ENCODE measurements around the gene MSANTD2. TPM values are rescaled to one million over a fixed set of nuclear protein-coding genes. Genes with fewer than 3 reads are reported as not detected.

The MSANTD2 gene
- total and polyA plus RNA-seq, 2 of the 4 experiments (the other 2 are of a cell fraction), result 5.0 to 6.0 TPM

- H3K14ac ChIP-seq (replicated peaks; ENCODE audit: low read depth, low read length), result no peak overlapping the region
- no peak overlapping the region for H3K18ac ChIP-seq (ENCODE audit: low read depth, low read length)
- no peak overlapping the region for H2AK5ac ChIP-seq (ENCODE audit: low read depth, low read length)
- H2AFZ ChIP-seq (replicated peaks; ENCODE audit: low read length, poor library complexity), result no peak overlapping the region
- H4K20me1 ChIP-seq (ENCODE audit: insufficient read depth, low read length), result no peaks in the 10 kb centered on the region
- H2BK5ac ChIP-seq (ENCODE audit: low read depth, low read length, poor library complexity, severe bottlenecking), result no peak overlapping the region
- BruUV-seq (replicated peaks), result no TSS peak
- in situ Hi-C loops (cut with MboI; ENCODE audit: low sequenced_read_pairs), result no loop called here
- no peak overlapping the region for H2BK120ac ChIP-seq (ENCODE audit: low read depth, low read length)
- H3K27ac ChIP-seq (ENCODE audit: insufficient read depth, low read length), result no peak overlapping the region
- no peaks in the 10 kb centered on the region for H3K79me1 ChIP-seq (ENCODE audit: low read depth in 1 of 2, low read length in 2 of 2)
- H2BK15ac ChIP-seq (ENCODE audit: low read depth, low read length), result no peak overlapping the region
- H2AK9ac ChIP-seq (replicated peaks; ENCODE audit: low read depth, low read length, poor library complexity), result no peak overlapping the region
- H4K5ac ChIP-seq (ENCODE audit: low read depth, low read length), result no peak overlapping the region
- 100% methylated on average over 1 of the region's 4 CpGs; no CpG with 5 or more reads in 1 of the 2 experiments for WGBS, 2 experiments (ENCODE audit: extremely low coverage in 2 of 2, insufficient read length in 1 of 2)
- ChIA-PET CTCF (interaction anchor here (1.3 kb wide), 1 partner anchor 19 kb away, joined by 3 read pairs; no protein-coding TSS in a partner anchor), POLR2A (ENCODE audit: unreplicated experiment) (no interaction called here)
- TF ChIP-seq MXI1 (IDR thresholded peaks at IDR 0.05; ENCODE audit: borderline replicate concordance, low read depth, low read length), result no peak
- dilution Hi-C loops (cut with HindIII; ENCODE audit: low sequenced_read_pairs, unreplicated experiment), result no loop called here
- peaks cover 12% of the 10 kb centered on the region for H3K9me1 ChIP-seq (ENCODE audit: insufficient read depth, low read length)
- no peak overlapping the region for H3K23ac ChIP-seq (ENCODE audit: low read depth, low read length)
- no peak overlapping the region for H3K4me2 ChIP-seq (ENCODE audit: low read depth, low read length)
- H3K9ac ChIP-seq (ENCODE audit: low read depth, low read length), result no peak overlapping the region
- H2BK20ac ChIP-seq (ENCODE audit: low read depth, low read length), result no peak overlapping the region; the same call in 1 of the 2 replicates
- H3K27me3 ChIP-seq (ENCODE audit: control insufficient read depth, insufficient read depth, low read length), result peaks cover 8% of the 10 kb centered on the region
- H4K91ac ChIP-seq (ENCODE audit: insufficient read depth, low read depth, low read length), result no peak overlapping the region
- no peaks in the 10 kb centered on the region for H3K36me3 ChIP-seq (ENCODE audit: control insufficient read depth, insufficient read depth, low read length)
- no peak overlapping the region for H3K4ac ChIP-seq (ENCODE audit: low read depth, low read length)
- no peak for ATAC-seq (ENCODE audit: low read depth)
- peaks cover 5% of the 10 kb centered on the region for H3K4me1 ChIP-seq (ENCODE audit: control insufficient read depth, insufficient read depth, low read length)
- no peak overlapping the region for H3K56ac ChIP-seq (ENCODE audit: extremely low read depth, insufficient read depth, low read length)
- no peak for DNase-seq
- H4K8ac ChIP-seq (ENCODE audit: low read depth in 2 of 2, low read length in 2 of 2), result no peak overlapping the region
- H3K4me3 ChIP-seq (ENCODE audit: insufficient read depth, low read depth, low read length), result no peak overlapping the region
- no peaks in the 10 kb centered on the region for H3K9me3 ChIP-seq (ENCODE audit: control insufficient read depth, insufficient read depth, low read length)
- intact Hi-C loops (cut with micrococcal nuclease), result no loop called here
These were observed 72.7 kb downstream of the MSANTD2 start for GRCh38 chr11:124727474-124727873.
